HepG2 (cell line): ENCODE measurements around the gene KDM8. TPM values are rescaled to one million over a fixed set of nuclear protein-coding genes. Genes with fewer than 3 reads are reported as not detected.

Source experiments
- CENPX ChIP-seq: sonication (generic); formaldehyde crosslinking; IDR thresholded peaks from 2 replicates; pipeline ENCODE4 v1.9.0; 2021; ENCODE audit warnings: mild to moderate bottlenecking, missing genetic modification reagents, moderate library complexity
- HNRNPK ChIP-seq: fragments of 200-400 bp; formaldehyde crosslinking; IDR thresholded peaks from 2 replicates; pipeline ENCODE4 v1.6.1; 2018; ENCODE audit warnings: low read length, low read depth, moderate library complexity, mild to moderate bottlenecking; ENCODE audit not compliant: poor library complexity, severe bottlenecking
- POGZ ChIP-seq: sonication (generic); formaldehyde crosslinking; IDR thresholded peaks from 2 replicates; pipeline ENCODE4 v1.4.0; 2020; ENCODE audit warnings: mild to moderate bottlenecking, missing genetic modification reagents
- RBM22 ChIP-seq: fragments of 200-400 bp; formaldehyde crosslinking; optimal IDR thresholded peaks from 2 replicates; pipeline ENCODE3; 2017; ENCODE audit warnings: mild to moderate bottlenecking, low read length, moderate library complexity
- RORA ChIP-seq: sonication (generic); formaldehyde crosslinking; IDR thresholded peaks from 2 replicates; pipeline ENCODE4 v1.5.0; 2020; ENCODE audit warnings: mild to moderate bottlenecking, missing genetic modification reagents, moderate library complexity
- ZBTB21 ChIP-seq: sonication (generic); formaldehyde crosslinking; IDR thresholded peaks from 2 replicates; pipeline ENCODE4 v1.4.0; 2020; ENCODE audit warnings: missing genetic modification reagents
- ZFP62 ChIP-seq: sonication (generic); formaldehyde crosslinking; IDR thresholded peaks from 2 replicates; pipeline ENCODE4 v1.4.0; 2020; ENCODE audit warnings: missing genetic modification reagents
- ZKSCAN1 ChIP-seq: fragments of 150-350 bp; IDR thresholded peaks from 2 replicates; pipeline ENCODE4 v1.6.1; 2014; ENCODE audit warnings: low read length
- polyA plus RNA-seq, 8 experiments: library from polyadenylated mRNA; depleted of rRNA in 3 of 8; stranded (reverse) in 7 of 8; unstranded in 1 of 8; fragments of >200 nt; fragmentation: Illumina TruSeq in 4 of 8; extraction: Trizol in 4 of 8; gene quantifications; 2 replicates each; pipeline versions ENCODE4 v1.2.1 to v1.2.3, GENCODE V29; 2011 to 2016; ENCODE audit warnings: low read depth in 4 of 8, missing spikeins in 1 of 8, mixed read lengths in 1 of 8; ENCODE audit not compliant: insufficient read depth in 1 of 8
- total RNA-seq, 5 experiments: library from RNA; depleted of rRNA; stranded (reverse); fragments of >200 nt; fragmentation: Illumina TruSeq; extraction: Trizol; gene quantifications; 2 replicates each; pipeline ENCODE4 v1.2.3, GENCODE V29; 2016; ENCODE audit warnings: low read depth in 1 of 5
- TF ChIP-seq, protein P1 (sequence below): sonication (generic); formaldehyde crosslinking; conservative IDR thresholded peaks from 2 replicates; pipeline ENCODE4 v1.4.0; 2020; ENCODE audit warnings: missing genetic modification reagents
- TF ChIP-seq, protein P2 (sequence below): sonication (generic); formaldehyde crosslinking; IDR thresholded peaks from 2 replicates; pipeline ENCODE4 v1.4.0; 2020; ENCODE audit warnings: low read depth, missing genetic modification reagents
- TF ChIP-seq, protein P3 (sequence below): sonication (generic); formaldehyde crosslinking; IDR thresholded peaks from 2 replicates; pipeline ENCODE4 v1.5.0; 2020; ENCODE audit warnings: mild to moderate bottlenecking, missing genetic modification reagents, borderline replicate concordance
- TF ChIP-seq, protein P4 (sequence below): sonication (generic); formaldehyde crosslinking; IDR thresholded peaks from 2 replicates; pipeline ENCODE4 v1.4.0; 2020; ENCODE audit warnings: mild to moderate bottlenecking, missing genetic modification reagents, borderline replicate concordance

The KDM8 gene
- total and polyA plus RNA-seq, 2 of the 13 experiments (the other 11 are each of a cell fraction or from before 2014, with no cell fraction given) = 3.3 to 8.6 TPM

DNA sequence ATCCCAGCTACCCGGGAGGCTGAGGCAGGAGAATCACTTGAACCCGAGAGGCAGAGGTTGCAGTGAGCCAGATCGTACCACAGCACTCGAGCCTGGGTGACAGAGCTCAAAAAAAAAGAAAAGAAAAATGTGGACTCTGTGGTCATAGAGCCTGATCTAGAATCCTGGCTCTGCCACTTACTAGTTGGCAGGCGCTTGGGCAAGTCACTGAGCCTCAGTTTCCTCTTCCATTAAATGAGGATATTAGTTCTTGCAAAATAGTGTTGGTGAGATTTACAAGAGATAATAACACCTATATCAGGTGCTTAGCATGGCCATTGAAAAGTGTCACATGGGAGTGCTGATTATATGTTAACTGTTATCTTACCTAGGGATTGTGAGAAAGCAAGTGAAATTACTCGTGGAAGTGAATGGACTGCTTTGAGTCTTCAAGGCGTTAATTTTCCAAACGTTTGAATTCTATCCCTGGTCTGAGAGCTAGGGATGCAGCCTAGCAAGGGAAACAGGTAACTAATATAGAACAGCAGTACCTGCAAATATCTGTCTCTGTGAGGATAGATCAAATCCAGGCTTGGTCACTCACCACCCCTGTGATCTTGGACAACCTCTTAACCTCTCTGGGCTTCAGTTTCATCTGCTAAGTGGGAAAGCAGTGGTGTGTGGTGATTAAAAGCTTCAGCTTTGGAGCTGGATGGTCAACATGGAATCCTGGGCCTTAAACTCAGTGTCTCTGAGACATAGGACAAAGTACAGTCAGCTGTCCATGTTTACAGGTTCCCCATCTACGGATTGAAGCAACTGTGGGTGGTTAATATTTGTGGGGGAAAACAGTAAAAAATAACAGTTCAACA lies 66.2 kb downstream of the KDM8 start (continued):
- TF ChIP-seq, protein P1, sequence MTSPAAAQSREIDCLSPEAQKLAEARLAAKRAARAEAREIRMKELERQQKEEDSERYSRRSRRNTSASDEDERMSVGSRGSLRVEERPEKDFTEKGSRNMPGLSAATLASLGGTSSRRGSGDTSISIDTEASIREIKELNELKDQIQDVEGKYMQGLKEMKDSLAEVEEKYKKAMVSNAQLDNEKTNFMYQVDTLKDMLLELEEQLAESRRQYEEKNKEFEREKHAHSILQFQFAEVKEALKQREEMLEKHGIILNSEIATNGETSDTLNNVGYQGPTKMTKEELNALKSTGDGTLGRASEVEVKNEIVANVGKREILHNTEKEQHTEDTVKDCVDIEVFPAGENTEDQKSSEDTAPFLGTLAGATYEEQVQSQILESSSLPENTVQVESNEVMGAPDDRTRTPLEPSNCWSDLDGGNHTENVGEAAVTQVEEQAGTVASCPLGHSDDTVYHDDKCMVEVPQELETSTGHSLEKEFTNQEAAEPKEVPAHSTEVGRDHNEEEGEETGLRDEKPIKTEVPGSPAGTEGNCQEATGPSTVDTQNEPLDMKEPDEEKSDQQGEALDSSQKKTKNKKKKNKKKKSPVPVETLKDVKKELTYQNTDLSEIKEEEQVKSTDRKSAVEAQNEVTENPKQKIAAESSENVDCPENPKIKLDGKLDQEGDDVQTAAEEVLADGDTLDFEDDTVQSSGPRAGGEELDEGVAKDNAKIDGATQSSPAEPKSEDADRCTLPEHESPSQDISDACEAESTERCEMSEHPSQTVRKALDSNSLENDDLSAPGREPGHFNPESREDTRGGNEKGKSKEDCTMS (CRISPR knock-in tag) = no peak
- TF ChIP-seq ZFP62 (no peak), RORA (CRISPR knock-in tag) (no peak), ZBTB21 (CRISPR knock-in tag) (no peak), ZKSCAN1 (no peak), CENPX (CRISPR knock-in tag) (no peak), RBM22 (no peak), HNRNPK (no peak), POGZ (peak; percentile 32; the same call in 1 of the 2 replicates)
- TF ChIP-seq, protein P2, sequence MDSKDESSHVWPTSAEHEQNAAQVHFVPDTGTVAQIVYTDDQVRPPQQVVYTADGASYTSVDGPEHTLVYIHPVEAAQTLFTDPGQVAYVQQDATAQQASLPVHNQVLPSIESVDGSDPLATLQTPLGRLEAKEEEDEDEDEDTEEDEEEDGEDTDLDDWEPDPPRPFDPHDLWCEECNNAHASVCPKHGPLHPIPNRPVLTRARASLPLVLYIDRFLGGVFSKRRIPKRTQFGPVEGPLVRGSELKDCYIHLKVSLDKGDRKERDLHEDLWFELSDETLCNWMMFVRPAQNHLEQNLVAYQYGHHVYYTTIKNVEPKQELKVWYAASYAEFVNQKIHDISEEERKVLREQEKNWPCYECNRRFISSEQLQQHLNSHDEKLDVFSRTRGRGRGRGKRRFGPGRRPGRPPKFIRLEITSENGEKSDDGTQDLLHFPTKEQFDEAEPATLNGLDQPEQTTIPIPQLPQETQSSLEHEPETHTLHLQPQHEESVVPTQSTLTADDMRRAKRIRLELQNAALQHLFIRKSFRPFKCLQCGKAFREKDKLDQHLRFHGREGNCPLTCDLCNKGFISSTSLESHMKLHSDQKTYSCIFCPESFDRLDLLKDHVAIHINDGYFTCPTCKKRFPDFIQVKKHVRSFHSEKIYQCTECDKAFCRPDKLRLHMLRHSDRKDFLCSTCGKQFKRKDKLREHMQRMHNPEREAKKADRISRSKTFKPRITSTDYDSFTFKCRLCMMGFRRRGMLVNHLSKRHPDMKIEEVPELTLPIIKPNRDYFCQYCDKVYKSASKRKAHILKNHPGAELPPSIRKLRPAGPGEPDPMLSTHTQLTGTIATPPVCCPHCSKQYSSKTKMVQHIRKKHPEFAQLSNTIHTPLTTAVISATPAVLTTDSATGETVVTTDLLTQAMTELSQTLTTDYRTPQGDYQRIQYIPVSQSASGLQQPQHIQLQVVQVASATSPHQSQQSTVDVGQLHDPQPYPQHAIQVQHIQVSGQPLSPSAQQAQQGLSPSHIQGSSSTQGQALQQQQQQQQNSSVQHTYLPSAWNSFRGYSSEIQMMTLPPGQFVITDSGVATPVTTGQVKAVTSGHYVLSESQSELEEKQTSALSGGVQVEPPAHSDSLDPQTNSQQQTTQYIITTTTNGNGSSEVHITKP (CRISPR knock-in tag) = peak; percentile 42; the same call in 1 of the 2 replicates
- TF ChIP-seq, protein P3, sequence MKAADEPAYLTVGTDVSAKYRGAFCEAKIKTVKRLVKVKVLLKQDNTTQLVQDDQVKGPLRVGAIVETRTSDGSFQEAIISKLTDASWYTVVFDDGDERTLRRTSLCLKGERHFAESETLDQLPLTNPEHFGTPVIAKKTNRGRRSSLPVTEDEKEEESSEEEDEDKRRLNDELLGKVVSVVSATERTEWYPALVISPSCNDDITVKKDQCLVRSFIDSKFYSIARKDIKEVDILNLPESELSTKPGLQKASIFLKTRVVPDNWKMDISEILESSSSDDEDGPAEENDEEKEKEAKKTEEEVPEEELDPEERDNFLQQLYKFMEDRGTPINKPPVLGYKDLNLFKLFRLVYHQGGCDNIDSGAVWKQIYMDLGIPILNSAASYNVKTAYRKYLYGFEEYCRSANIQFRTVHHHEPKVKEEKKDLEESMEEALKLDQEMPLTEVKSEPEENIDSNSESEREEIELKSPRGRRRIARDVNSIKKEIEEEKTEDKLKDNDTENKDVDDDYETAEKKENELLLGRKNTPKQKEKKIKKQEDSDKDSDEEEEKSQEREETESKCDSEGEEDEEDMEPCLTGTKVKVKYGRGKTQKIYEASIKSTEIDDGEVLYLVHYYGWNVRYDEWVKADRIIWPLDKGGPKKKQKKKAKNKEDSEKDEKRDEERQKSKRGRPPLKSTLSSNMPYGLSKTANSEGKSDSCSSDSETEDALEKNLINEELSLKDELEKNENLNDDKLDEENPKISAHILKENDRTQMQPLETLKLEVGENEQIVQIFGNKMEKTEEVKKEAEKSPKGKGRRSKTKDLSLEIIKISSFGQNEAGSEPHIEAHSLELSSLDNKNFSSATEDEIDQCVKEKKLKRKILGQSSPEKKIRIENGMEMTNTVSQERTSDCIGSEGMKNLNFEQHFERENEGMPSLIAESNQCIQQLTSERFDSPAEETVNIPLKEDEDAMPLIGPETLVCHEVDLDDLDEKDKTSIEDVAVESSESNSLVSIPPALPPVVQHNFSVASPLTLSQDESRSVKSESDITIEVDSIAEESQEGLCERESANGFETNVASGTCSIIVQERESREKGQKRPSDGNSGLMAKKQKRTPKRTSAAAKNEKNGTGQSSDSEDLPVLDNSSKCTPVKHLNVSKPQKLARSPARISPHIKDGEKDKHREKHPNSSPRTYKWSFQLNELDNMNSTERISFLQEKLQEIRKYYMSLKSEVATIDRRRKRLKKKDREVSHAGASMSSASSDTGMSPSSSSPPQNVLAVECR (CRISPR knock-in tag) = peak; percentile 21; the same call in 1 of the 2 replicates
- TF ChIP-seq, protein P4, sequence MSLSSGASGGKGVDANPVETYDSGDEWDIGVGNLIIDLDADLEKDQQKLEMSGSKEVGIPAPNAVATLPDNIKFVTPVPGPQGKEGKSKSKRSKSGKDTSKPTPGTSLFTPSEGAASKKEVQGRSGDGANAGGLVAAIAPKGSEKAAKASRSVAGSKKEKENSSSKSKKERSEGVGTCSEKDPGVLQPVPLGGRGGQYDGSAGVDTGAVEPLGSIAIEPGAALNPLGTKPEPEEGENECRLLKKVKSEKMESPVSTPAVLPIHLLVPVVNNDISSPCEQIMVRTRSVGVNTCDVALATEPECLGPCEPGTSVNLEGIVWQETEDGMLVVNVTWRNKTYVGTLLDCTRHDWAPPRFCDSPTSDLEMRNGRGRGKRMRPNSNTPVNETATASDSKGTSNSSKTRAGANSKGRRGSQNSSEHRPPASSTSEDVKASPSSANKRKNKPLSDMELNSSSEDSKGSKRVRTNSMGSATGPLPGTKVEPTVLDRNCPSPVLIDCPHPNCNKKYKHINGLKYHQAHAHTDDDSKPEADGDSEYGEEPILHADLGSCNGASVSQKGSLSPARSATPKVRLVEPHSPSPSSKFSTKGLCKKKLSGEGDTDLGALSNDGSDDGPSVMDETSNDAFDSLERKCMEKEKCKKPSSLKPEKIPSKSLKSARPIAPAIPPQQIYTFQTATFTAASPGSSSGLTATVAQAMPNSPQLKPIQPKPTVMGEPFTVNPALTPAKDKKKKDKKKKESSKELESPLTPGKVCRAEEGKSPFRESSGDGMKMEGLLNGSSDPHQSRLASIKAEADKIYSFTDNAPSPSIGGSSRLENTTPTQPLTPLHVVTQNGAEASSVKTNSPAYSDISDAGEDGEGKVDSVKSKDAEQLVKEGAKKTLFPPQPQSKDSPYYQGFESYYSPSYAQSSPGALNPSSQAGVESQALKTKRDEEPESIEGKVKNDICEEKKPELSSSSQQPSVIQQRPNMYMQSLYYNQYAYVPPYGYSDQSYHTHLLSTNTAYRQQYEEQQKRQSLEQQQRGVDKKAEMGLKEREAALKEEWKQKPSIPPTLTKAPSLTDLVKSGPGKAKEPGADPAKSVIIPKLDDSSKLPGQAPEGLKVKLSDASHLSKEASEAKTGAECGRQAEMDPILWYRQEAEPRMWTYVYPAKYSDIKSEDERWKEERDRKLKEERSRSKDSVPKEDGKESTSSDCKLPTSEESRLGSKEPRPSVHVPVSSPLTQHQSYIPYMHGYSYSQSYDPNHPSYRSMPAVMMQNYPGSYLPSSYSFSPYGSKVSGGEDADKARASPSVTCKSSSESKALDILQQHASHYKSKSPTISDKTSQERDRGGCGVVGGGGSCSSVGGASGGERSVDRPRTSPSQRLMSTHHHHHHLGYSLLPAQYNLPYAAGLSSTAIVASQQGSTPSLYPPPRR = no peak
